ENCODE measurements around the gene MAGI2.
"Not testable (repeated sequence)": the region's sequence is repeated elsewhere in the genome, so short reads cannot be mapped to it uniquely, and the experiment has no call there.

Gene MAGI2

DNA sequence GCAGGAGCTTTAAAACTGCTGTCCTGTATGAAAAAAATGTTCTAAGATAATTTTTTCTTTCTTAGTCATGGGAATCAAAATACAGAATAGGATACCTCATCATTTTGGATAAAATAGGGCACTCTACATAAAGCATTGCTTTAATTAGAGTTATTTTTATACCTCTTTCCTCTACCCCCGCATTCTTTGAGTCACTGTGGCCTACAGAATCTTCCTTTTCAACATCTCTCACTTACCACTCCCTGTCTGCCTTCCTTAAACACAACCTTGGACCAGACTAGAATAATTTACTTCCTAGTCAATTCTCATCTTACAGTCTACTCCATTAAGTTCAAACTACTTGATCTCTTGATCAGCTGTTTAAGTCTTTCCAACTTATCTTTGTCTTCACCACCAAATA is 1192.6 kb downstream of the MAGI2 start:
- no peak for DNase-seq

GRCh38 chr7:78254726-78255055 is 1198.8 kb downstream of the MAGI2 start:
- no peak for DNase-seq

DNA sequence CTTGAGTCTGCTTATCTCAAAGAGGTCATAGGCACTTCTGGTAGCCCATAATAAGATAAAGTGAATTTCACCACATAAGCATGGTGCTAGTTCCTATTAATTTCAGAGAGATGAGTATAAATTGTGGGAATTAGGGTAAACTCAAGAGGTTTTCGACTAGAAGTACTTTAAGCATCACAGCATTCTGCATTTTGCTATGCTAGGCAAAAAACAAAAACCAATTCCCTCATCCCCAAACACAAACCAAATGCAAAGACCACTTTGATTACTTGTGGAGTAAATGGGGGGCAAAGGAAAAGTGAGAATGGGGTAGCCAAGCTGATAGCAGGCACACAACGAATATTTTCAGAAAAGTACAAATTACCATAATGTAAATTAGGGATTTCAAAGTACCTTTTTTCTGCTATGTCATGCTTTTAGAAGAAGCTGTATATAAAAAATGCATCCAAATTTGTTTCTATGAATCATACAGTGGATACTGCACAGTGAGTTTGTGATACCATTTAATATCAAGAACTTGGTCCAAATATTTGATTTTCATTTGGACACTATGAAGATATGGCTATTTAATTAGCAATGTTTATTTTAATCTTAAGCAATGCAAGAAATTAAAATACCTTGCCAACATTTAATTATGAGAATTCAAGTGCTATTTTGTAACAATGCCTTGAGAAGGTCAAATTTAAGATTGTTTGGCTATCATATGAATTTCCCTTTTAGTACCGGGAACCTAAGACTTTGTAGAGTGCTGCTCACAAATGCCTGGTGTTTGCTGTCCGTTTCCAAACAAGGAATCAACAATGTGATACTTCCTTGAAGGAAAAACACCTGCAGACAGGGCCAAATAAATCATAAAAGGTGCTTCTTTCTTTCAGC is 1199.4 kb downstream of the MAGI2 start:
- DNase-seq = no peak

- DNase-seq = no peak
Measured at GRCh38 chr7:78248867-78249266, 1204.6 kb downstream of the MAGI2 start.

DNA sequence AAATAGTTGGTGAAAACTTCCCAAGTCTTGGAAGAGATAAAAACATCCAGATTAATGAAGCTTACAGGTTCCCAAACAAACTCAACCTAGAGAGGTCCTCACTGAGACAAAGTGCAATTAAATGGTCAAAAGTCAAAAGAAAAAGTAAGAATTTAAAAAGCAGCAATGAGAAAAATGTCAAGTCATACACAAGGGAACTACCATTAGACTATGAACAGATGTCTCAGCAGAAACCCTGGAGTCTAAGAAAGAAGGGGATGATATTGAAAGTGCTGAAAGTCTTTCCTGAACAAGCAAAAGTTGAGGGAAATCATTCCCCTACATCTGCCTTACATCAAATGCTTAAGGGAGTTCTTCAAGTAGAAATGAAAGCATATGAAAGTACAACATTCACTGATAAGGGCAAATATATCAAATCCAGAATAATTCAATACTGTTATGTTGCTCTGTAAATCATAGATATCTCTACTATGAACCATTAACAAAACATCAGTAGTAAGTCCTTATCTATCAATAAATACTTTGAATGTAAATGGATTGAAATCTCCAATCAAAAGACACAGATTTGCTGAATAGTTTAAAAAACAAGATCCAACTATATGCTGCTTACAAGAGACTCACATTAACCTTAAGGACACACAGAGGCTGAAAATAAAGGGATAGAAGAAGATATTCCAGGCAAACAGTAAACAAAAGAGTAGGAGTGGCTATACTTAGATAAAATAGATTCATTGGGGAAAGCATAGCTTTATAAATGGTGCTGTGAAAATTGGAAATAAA is 1205.4 kb downstream of the MAGI2 start:
- no peak for DNase-seq

GRCh38 chr7:78240179-78240578 is 1213.3 kb downstream of the MAGI2 start:
- DNase-seq = not testable (repeated sequence)

- DNase-seq = no peak
Measured at GRCh38 chr7:78234634-78235033, 1218.8 kb downstream of the MAGI2 start.

- DNase-seq = no peak
Measured at GRCh38 chr7:78232806-78233205, 1220.7 kb downstream of the MAGI2 start.

DNA sequence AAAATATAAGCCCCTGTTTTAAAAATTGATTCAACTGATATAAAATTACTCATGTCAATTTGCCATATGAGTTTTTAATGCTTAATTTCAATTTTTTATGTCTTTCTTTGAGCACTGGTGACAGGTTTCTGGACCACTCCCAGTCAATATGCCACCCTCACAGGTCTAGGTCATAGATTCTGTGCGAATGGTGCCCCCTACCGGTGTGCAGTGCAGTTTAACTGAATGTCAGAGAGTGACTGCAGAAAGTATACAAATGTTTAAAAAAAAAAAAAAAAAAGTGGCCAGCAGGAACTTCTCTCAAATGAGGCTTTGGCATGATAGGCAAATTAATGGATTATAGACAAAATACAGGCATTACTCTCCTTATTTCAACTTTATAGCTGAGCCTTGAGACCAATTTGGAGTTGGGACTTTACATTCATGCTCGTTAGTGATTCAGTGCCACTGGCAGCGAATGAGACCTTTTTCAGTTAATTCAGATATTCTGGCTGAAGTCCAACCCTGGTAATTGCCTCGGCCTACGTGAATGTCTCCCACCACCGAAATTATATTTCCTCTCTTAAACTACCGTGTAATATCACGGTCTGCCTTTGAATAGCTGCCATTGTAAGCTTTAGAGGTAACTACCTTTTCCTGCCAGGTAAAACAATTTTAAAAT is 1227.3 kb downstream of the MAGI2 start:
- DNase-seq = no peak

DNA sequence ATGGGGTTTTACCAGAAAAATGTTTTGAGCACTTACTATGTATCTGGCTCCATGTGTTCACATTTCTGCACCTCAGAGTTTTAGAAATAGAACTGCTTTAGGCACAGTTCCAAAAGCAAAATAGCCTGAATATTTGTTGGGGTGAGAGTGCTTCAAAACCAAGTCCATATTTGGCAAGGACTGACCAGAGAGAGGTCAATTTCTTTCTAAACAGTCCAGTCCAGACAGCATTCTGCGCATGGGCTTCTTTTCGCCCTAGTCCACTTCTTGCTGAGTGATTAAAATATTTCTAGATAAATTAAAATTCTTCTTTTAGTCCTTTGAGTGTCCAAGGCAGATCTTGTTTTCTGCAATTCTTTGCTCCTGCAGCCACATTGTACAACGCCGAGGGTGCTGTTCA is 1227.9 kb downstream of the MAGI2 start:
- DNase-seq = no peak

GRCh38 chr7:78224923-78225322 is 1228.5 kb downstream of the MAGI2 start:
- DNase-seq = no peak

GRCh38 chr7:78223598-78223997 is 1229.9 kb downstream of the MAGI2 start:
- no peak for DNase-seq

GRCh38 chr7:78222001-78222751 is 1231.3 kb downstream of the MAGI2 start:
- no peak for DNase-seq

DNA sequence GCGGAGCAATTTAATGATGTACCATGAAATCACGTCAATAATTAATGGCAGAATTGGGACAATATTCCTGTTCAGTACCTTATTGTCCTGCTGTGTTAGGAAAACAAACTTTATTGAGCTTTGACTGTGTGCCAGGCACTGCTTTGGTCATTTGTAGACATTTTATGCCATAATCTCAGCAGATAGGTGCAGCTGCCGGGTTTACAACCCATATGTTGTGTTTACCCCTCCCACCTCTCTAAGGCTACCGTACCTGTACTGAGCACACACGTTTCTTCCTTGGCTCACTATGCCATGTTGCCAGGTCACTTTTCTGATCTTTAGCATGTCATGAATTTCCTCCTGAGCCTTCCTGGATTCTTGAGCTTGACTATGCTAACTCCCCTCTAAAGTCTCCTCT is 1232.7 kb downstream of the MAGI2 start:
- no peak for DNase-seq

- DNase-seq = no peak
Measured at GRCh38 chr7:78218876-78219275, 1234.6 kb downstream of the MAGI2 start.

DNA sequence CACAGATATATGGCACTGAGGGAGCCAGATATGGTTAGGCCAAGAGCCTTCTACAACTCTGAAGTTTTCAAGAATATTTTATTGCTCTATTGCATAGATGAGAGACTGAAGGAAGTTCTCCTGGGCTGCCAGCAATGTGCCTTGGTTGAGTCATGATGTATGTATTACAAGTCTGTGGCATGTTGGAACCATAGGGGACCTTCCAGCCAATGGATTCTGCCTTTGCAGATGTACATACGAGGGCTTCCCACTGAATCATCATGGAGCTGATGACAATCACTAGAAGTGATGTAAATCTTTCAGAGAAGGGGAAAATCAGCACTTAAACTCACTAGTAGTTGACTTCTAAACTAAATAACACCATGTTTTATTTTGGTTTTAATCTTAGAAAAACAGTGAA is 1235.4 kb downstream of the MAGI2 start:
- no peak for DNase-seq

DNA sequence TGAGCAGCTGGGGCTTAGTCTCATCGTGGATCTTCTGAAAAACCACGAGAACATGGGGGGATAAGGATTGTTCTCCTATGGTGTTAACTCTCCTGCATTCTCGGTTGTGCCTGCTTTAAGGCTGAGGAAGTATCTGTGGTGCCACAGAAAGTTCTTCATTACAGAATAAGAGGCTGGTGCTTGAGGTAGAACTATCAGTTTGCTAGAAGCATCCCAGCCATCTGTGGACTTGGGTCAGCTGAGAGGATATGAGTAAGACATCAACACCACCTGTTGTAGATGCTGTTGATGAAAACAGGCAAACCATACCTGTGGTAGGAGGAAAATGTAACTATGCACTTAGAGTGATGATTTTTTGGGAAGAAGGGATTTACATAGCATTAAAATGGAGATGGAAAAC is 1238.3 kb downstream of the MAGI2 start:
- no peak for DNase-seq

GRCh38 chr7:78213402-78213801 is 1240.1 kb downstream of the MAGI2 start:
- no peak for DNase-seq

GRCh38 chr7:78212476-78213060 is 1240.9 kb downstream of the MAGI2 start:
- DNase-seq = no peak

DNA sequence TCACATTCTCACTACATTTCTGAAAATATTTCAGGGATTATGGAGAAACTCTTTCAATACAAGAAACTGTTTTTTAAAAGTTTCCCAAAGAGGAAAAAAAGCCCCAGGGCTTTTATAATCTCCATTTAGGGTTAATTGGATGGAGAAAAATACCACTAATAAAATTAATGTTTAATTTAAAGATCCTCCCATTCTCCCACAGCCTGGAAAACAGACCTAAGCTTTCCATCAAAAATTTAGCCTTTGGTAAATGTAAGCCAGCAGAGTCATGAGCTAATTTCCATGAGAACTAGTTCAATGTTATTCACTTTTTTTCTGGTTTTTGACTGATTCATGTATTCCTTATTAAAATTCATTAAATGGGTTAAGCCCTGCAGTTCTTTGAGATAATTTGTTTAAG is 1246.2 kb downstream of the MAGI2 start:
- DNase-seq = no peak

- no peak for DNase-seq
Measured at GRCh38 chr7:78206769-78207168, 1246.7 kb downstream of the MAGI2 start.

GRCh38 chr7:78203042-78203720 is 1250.3 kb downstream of the MAGI2 start:
- no peak for DNase-seq

All from SW 1271 (cell line).